RCC 7860 (cell line): ENCODE measurements around the gene PRSS22.
"Not testable (repeated sequence)": the region's sequence is repeated elsewhere in the genome, so short reads cannot be mapped to it uniquely, and the experiment has no call there.

Experiments
- DNase-seq: peaks from one replicate; pipeline ENCODE4 v3.0.0-alpha.2; 2015; ENCODE audit warnings: low spot score
- FAIRE-seq: peaks from 2 replicates; lab custom pipeline; 2012; peaks lifted over from hg19 to GRCh38; lab: Jason Lieb, UNC

The PRSS22 gene, protein sequence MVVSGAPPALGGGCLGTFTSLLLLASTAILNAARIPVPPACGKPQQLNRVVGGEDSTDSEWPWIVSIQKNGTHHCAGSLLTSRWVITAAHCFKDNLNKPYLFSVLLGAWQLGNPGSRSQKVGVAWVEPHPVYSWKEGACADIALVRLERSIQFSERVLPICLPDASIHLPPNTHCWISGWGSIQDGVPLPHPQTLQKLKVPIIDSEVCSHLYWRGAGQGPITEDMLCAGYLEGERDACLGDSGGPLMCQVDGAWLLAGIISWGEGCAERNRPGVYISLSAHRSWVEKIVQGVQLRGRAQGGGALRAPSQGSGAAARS

DNA sequence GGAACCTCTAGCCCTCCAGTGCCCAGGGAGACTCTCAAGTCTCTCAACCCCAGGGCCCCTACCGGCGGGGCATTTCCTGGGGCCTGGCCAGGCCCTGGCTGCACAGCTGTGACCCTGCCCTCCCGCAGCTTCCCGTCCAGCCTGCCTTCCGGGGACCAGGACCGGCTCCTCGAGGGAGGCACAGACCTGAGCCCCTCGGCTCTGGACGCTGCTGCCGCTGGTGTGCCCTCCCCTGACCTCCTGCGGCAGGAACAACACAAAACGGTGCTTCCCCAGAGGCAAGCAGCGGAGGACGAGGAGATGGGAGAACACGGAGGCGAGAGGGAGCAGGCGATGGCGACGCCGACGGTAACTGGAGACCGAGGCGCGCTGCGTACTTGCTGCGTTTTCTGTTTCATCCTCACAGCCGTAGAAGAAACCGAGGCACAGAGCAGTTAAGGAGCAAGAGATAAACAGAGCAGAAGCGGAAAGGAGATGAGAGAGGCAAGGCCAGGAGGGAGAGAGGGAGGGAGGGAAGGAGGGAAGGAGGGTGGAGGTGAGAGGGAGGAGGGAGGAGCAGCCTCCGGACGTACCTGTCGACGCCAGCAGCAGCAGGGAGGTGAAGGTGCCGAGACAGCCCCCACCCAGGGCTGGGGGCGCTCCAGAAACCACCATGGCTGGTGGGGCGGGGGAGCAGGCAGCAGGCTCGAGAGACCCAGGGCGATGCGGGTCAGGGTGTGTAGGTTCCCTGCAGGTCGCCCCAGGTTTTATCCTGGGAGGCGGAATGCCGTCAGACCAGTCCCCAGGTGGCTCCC is at the start of gene PRSS22:
TSS of gene PRSS22 (minus strand) at position 720 of the 794 bp plus-strand sequence. CDS start at position 654, 66 bp downstream.
- no peak for DNase-seq
- FAIRE-seq, result no peak

DNA sequence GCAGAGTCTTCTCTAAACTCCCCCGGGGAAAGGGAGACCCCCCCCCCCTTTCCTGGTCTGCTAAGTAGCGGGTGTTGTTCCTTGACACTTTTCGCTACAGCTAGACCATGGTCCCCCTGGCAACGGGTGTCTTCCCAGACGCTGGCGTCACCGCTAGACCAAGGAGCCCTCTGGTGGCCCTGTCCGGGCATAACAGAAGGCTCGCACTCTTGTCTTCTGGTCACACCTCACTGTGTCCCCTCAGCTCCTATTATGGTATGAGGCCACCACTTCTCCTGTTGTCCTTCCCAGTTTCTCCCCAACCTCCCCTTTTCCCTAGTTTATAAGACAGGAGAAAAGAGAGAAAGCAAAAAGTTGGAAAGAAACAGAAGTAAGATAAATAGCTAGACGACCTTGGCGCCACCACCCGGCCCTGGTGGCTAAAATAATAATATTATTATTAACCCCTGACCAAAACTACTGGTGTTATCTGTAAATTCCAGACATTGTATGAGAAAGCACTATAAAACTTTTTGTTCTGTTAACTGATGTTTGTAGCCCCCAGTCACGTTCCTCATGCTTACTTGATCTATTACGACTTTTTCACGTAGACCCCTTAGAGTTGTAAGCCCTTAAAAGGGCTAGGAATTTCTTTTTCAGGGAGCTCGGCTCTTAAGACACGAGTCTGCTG is 49.2 kb upstream of the PRSS22 start:
- DNase-seq, result peak; percentile 38
- not testable (repeated sequence) for FAIRE-seq

DNA sequence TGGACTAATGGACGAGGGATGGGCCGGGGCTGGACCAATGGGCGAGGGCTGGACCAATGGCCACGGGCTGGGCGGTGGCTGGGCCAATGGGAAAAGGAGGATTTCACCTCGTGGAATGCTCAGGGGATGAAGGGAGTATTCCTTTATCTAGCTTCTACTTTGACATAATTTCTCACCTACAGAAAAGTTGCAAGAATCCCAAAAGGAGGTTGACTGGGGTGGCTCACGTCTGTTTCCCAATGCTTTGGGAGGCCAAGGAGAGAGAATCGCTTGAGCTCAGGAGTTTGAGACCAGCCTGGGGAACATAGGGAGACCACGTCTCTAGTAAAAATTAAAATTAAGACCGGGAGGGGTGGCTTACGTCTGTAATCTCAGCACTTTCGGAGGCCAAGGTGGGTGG is 48.0 kb upstream of the PRSS22 start:
- no peak for DNase-seq
- FAIRE-seq, result no peak

DNA sequence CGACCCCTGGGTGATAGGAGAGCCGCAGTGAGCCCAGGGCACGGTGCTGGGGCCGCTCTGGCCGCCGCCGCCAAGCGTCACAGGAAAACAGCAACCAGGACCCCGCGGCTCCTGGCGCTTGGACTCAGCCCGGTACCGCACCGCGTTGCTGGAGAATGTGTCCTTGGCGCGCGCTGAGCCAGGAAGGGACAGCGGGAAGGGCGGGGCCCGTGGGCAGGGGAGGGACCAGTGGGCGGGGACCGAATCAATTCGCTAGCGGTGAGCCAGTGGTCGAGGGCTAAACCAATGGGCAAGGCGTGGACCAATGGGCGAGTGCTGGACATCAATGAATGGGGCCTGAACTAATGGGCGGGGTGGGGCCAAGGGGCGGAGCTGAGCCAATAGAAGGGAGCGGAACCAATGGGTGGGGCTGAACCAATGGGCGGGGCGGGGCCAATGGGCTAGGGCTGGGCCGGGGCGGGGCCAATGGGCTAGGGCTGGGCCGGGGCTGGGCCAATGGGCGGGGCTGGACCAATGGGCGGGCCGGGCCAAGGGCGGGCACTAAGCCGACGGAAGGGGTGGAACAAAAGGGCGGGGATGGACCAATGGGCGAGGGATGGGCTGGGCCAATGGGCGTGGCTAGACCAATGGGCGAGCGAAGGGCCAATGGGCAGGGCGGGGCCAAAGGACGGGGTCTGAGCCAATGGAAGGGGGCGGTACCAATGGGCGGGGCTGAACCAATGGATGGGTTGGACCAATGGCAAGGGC is 47.4 kb upstream of the PRSS22 start:
- FAIRE-seq (peak; percentile 70), DNase-seq (peak; percentile 97)

DNA sequence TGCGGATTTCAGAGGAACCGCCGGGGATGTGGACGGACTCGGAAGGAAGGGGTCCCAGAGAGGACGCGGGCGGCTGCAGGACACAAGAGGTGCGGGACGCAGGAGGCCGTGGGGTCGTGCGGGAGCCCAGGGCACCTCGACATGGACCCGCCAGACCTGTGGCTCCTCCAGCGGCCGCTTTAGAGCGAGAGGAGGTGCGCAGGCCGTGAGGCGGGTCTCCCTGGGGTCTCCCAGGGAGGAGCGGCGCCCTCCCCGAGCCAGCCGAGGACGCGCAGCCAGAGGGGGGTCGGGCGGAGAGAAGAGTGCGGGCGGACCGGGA is 46.9 kb upstream of the PRSS22 start:
- FAIRE-seq (no peak), DNase-seq (no peak)

DNA sequence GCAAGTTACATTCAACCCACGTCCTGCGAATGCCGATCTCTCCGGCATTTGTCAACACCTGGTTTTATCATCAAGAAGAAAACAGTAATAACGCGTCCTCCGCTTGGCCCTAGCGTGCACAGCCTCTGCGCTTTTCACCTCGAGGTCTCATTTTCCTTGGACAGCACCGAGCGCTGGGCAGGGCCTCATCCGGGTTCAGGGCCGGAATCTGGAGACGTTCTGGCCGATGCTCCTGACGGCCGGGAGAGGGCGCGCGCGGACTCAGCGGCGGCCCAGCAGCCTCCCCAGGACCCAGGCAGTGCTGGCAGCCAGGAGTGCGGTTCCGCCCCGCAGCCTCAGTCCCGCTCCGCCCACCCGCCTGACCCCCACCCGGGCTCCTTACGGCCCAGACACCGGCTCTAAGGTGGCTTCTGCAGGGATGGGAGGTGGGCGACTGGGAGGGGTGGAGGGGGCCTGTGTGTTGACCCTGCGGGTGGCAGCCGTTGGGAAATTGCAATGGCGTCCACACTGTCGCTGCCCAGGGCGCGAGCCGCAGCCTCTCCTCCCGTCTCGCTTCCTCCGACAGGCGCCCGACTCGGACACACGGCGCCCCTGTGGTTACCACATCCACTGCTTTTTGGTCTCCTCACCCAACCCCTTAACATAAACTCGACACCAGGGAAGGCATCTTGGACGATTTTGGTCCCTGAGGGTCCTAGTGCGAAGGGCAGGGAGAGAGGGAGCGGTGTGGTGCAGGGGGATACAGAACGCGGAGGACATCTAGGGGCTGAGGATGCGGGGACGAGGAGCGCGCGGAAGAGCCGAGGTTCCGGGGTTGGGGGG is 46.3 kb upstream of the PRSS22 start:
- FAIRE-seq (peak; percentile 49), DNase-seq (peak; percentile 77)

DNA sequence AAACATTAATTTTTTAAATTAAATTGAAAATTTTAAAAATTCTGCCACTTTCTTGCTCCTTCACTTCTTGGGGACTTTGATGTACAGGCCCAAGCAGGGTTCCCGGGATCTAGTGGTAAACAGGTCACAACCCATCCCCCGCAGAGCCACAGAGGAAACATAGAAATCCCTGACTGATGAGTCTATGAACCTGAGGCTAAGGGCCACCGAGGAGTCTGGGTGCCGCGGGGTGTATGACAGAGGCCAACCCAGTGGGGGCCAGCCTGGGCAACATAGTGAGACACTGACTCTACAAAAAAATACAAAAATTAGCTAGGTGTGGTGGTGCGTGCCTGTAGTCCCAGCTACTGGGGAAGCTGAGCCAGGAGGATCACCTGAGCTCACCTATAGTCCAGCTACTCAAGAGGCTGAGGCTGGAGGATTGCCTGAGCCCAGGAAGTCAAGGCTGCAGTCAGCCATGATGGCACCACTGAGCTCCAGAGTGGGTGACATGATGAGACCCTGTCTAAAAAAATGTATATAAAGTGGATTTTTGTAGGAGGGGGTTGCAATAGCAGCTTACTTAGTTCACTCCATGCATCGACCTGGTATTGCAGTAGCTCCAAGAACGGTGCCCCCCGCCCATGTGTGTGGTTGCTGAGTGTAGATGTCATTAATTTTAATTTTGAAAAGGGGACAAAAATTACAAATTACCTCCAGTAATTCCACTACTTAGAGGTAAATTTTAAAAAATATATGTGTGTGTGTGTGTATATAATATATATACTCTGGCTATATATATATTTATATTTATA is 44.6 kb upstream of the PRSS22 start:
- DNase-seq, result no peak
- FAIRE-seq, result no peak

DNA sequence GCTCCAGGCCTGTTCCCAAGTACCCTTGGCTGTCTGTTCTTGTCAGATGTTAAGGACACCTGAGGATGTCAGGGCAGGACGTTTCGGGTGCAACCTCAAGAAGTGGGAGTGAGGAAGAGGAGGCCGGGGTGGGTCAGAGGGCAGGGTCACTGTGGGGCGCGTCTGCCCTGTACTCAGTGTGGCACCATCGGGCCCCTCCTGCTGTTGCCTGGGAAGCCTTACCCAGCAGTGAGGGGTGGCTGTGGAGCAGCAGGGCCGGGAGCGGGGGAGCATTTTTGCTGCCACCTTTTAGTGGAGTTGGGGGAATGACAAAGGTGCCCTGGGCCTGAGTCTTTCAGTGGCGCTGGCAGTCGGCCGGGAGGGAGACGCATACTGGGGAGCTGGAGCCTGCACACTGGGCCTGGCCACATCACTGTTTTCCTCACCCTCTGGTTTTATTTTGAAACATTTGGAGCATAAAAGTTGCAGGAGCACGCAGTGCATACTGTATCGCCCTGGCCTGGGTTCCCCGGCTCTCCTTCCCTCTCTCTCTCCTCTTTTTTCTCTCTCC is 42.6 kb upstream of the PRSS22 start:
- FAIRE-seq (no peak), DNase-seq (no peak)

DNA sequence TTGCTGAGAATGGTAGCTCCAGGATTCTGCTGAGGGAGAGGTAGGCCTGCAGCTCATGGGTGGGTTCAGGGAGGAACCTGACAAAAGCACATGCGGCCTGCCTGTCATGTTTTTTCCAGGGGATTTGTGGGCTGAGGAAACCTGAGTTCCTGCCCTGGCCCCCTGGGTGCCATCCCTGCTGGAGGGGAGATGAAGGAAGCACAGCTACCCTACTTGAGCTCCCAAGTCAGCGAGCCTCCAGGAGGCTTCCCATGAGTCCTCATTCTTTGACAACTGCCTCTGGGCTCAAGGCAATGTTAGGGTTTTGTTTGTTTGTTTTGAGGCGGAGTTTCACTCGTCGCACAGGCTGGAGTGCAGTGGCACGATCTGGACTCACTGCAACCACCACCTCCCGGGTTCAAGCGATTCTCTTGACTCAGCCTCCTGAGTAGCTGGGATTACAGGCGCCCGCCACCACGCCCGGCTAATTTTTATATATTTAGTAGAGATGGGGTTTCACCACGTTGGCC is 41.6 kb upstream of the PRSS22 start:
- no peak for FAIRE-seq
- DNase-seq, result no peak

DNA sequence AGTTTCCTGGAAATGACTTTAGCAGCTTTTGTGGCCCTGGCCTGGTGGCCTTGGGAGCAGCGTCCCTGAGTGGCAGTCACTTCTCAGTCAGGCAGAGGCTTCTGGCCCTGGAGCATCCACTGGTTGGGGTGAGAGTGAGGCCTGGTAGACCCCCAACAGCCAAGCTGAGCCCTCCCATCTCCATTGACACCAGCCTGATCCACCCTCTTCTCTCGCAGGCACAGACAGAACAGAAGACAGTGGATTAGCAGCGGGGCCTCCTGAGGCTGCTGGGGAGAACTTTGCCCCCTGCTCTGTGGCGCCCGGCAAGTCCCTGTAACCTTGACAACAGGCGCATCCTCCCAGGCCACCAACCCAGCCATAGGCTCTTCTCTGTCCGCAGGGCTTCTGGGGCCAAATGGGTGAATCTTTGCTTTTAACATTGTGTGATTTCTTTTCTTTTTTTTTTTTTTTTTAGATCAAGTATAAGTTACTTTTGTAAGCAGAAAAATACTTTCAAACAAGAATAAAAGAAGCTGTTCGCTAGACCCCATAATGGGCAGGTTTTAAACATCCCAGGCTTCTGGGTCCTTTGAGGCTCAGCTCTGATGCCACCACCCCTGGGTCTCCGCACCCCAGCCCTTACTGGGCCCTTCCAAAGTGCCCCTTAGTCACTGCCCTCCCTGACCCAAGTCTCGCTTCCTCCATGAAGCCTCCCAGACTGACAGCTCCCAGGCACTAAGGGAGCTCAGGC is 41.0 kb upstream of the PRSS22 start:
- DNase-seq, result no peak
- FAIRE-seq, result no peak

DNA sequence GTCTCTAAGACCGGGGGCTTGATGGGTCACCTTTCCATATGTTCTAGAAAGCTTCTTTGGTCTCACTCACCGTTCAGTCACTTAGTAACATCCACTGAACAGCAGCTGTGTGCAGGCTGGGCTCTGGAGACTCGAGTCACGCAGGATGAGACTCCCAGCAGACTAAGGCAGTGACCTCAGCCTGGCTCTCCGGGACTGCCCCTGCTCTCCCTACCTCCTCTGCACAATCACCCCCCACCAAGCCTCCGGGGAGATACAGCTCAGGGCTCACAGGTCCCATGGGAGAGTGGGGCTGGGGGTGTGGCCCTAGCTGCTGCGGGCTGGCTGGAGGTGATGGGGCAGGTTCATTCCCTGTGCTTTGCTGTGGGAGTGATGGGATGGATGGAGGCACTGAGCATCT is 39.1 kb upstream of the PRSS22 start:
- DNase-seq (peak; percentile 49), FAIRE-seq (no peak)

DNA sequence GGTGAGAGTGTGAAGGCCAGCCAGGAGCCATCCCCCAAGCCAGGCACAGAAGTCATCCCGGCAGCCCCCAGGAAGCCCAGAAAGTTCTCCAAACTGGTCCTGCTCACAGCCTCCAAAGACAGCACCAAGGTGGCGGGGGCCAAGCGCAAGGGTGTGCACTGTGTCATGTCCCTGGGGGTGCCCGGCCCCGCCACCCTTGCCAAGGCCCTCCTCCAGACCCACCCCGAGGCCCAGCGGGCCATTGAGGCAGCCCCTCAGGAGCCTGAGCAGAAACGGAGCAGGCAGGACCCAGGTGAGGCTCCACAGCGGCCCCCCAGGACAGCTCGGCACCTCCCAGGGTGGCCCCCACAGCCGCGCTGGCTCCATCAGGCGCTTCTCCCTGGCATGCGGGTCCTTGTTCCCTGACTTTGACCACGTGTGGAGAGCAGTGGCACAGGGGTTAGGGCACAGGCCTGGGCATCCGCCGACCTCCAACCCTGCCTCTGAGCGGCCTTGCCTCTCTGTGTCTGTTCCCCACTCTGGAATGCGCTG is 38.6 kb upstream of the PRSS22 start:
- DNase-seq (no peak), FAIRE-seq (no peak)

DNA sequence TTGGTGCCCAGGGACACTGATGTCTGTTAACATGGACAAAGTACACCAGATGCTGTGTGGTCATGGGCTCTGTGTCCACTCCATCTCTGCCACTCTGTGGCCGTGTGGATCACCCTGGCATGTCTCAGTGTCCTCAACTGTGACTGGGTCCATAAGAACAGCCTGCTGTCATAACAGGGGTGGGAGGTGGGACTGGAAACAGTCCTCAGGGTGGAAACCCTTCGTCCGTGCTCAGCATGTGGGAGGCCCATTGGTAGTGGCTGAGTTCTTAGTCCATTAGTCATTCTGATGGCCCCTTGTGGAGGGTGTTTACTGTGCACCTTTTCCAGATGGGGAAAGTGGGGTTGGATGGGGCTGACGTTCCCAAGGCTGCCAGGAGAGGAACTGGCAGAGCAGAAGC is 37.8 kb upstream of the PRSS22 start:
- peak; percentile 75 for FAIRE-seq
- peak; percentile 76 for DNase-seq

DNA sequence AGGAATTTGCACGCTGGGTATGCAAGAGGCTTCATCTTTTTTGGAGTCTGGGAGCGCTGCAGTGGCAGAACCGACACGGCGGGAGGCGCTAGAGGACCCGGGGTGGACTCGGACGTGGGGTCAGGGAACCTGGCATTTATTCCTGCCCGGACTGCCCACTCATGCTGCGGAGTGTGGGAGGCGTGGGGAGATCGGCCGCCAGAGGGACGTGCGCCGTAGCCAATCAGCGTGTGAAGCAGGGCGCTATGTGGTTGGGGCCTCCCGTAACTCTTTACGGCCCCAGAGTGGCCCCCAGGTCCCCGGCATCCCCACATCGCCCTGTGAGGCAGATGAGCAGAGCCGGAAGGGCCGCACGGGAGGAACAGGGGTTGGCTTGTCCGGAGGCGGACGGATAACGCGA is 36.3 kb upstream of the PRSS22 start:
- FAIRE-seq (no peak), DNase-seq (no peak)

DNA sequence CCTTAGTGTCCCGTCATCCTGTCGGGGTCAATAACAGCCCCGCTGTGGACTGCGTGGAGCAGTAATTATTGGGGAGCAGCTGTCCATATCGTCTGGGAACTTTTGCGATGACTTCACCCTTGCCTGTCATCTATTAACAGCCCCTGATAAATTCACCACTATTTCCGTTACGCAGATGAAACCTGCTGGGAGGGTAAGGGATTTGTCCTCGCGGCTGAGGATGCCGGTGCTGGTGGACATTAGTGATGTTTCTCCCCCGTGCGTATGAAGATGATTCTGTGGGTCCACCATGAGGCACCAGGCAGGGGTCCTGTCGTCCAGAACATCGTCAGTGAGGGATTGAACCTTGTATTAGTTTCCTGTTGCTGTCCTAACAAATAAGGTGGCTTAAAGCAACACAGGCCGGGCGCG is 26.1 kb upstream of the PRSS22 start:
- DNase-seq (no peak), FAIRE-seq (no peak)

DNA sequence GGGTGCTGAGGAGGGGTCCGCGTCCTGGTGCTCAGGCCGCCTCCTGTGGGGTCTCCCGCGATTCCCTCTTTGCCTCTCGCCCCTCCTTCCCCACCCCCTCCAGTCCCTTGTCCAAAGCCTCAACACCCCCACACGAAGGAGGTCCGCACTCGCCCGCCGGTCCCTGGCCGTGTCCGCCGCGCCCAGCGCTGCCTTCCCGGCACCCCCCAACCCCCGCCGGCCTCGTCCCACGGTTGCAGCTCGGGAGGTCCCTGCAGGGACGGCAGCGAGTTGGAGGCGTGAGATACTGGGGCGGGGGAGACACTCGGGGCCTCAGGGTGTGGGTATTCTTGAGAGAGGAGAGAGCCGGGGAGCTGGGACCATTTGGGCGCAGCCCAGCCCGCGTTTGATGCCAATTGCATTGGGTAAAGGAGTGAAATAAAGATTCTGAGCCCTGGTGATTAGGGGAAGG is 25.5 kb upstream of the PRSS22 start:
- FAIRE-seq, result no peak
- DNase-seq, result no peak

DNA sequence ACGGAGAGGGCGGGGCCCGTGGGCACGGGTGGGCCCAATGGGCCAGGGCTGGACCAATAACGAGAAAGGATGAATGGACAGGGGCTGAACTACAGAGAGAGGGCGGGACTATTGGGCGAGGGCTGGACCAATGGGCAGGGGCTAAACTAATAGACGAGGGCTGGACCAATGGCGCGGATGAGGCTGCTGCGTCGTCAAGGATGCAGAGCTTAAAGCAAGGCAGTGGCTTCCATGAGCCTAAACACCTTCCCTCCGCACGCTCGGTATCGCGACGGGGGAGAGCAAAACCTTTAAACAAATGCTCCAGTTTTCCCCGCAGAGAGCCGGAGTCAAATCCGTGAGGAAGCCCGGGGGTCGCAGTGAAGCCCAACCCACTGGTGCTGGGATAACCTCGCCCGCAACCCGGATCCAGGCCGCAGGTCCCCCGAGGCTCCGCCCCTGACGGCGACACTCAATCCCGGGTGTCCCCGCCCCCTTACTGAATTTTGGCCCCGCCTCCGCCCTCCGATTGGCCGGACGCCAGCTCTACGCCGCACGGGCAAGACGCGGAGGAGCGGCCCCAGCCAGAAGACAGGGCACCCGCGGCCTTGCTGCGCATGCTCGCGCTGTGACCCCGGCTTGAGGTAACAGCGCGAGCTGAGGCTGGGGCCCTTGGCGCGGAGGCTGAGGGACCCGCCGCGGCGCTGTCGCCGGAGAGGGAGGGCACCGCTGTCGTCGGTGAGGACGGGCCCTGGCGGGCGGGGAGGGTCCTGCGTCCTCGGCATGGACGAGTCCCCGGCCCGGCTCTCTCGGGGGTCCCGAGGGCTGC is 24.9 kb upstream of the PRSS22 start, which contains the start of gene FLYWCH2:
TSS of gene FLYWCH2 (plus strand) at position 566 of the 808 bp plus-strand sequence. CDS start 13,235 bp downstream, outside the sequence.
- peak; percentile 83 for FAIRE-seq
- peak; percentile 95 for DNase-seq
